CD4-positive, alpha-beta T cell (primary cell): Measurements from ENCODE around the gene PREP. TPM values are rescaled to one million over a fixed set of nuclear protein-coding genes. Genes with fewer than 3 reads are reported as not detected.

ENCODE experiments used
- ATAC-seq: fragments of 200-7000 bp; cut with Tn5 transposase; one replicate; pipeline ENCODE4 v1.10.0; 2022; ENCODE audit warnings: mild to moderate bottlenecking; ENCODE audit not compliant: poor library complexity
- CTCF ChIA-PET: fragments of 350-600 bp; sonication (Branson Sonifier 250); formaldehyde crosslinking; loops from one replicate; lab custom pipeline; 2021; ENCODE audit warnings: antibody characterized with exemption, inconsistent platforms; lab: Charles Lee
- POLR2A ChIA-PET: fragments of 350-600 bp; sonication (Branson Sonifier 250); formaldehyde crosslinking; loops from one replicate; lab custom pipeline; 2021; ENCODE audit warnings: antibody characterized with exemption, inconsistent platforms; lab: Charles Lee
- DNase-seq, 14 experiments: peaks; one replicate each; pipeline ENCODE4 v3.0.0-alpha.2; 2013 to 2020; ENCODE audit warnings: mixed read lengths in 2 of 14
- H3K27ac ChIP-seq, 2 donors: one replicate each; pipeline versions ENCODE4 v1.5.1 to v1.7.0; 2013; ENCODE audit warnings: low read length in 2 of 2, low read depth in 1 of 2, mild to moderate bottlenecking in 1 of 2
- H3K27me3 ChIP-seq, 2 experiments: 1 replicate in 1 of 2; 2 replicates in 1 of 2; pipeline versions ENCODE4 v1.6.1 to v1.7.0; 2013; ENCODE audit warnings: low read length in 2 of 2, control low read depth in 1 of 2, mild to moderate bottlenecking in 1 of 2, moderate library complexity in 1 of 2; ENCODE audit not compliant: insufficient read depth in 2 of 2, control insufficient read depth in 1 of 2
- H3K36me3 ChIP-seq: one replicate; pipeline ENCODE4 v1.6.1; 2013; ENCODE audit warnings: low read length, control low read depth; ENCODE audit not compliant: insufficient read depth
- H3K4me1 ChIP-seq: one replicate; pipeline ENCODE4 v1.6.1; 2013; ENCODE audit warnings: low read length, control low read depth; ENCODE audit not compliant: insufficient read depth
- H3K4me3 ChIP-seq: one replicate; pipeline ENCODE4 v1.5.1; 2013; ENCODE audit warnings: mild to moderate bottlenecking, low read length, moderate library complexity
- H3K9me3 ChIP-seq, 2 experiments: 1 replicate in 1 of 2; 2 replicates in 1 of 2; pipeline versions ENCODE4 v1.6.1 to v1.7.0; 2013; ENCODE audit warnings: low read length in 2 of 2, mild to moderate bottlenecking in 2 of 2, control low read depth in 1 of 2, moderate library complexity in 1 of 2; ENCODE audit not compliant: control insufficient read depth in 1 of 2, insufficient read depth in 1 of 2
- H3K27ac Mint-ChIP-seq: one replicate; pipeline ENCODE4 v1.8.0; 2020; ENCODE audit warnings: mixed read lengths
- H3K27me3 Mint-ChIP-seq: one replicate; pipeline ENCODE4 v1.8.0; 2021; ENCODE audit warnings: mixed read lengths
- H3K36me3 Mint-ChIP-seq: one replicate; pipeline ENCODE4 v1.8.0; 2021; ENCODE audit warnings: low read depth, mixed read lengths
- H3K4me1 Mint-ChIP-seq: one replicate; pipeline ENCODE4 v1.8.0; 2021; ENCODE audit warnings: low read depth, mixed read lengths
- H3K4me3 Mint-ChIP-seq: one replicate; pipeline ENCODE4 v1.8.0; 2020; ENCODE audit warnings: mild to moderate bottlenecking, mixed read lengths
- H3K9me3 Mint-ChIP-seq: one replicate; pipeline ENCODE4 v1.8.0; 2020; ENCODE audit warnings: mixed read lengths
- intact Hi-C, 2 experiments: fragments of 100-400 bp; cut with DNase I in 1 of 2; cut with micrococcal nuclease in 1 of 2; formaldehyde crosslinking; loops; one replicate each; pipeline versions ENCODE4 v1.15.1 to v1.9.0; 2023 to 2025; cut with DNase I, micrococcal nuclease
- total RNA-seq, 174 experiments: library from RNA in 2 of 174; stranded (reverse) in 2 of 174; gene quantifications; one replicate each; pipeline ENCODE4 v1.2.3 and lab custom pipeline; 2021 to 2026
- TF ChIP-seq, protein P1 (sequence below): fragments of 200-600 bp; IDR thresholded peaks from one replicate; pipeline ENCODE4 v1.8.0; 2022; ENCODE audit warnings: antibody characterized with exemption, mild to moderate bottlenecking

PREP gene
- total RNA-seq, 2 experiments from 2014 or later = 14.9 to 15.6 TPM

DNA sequence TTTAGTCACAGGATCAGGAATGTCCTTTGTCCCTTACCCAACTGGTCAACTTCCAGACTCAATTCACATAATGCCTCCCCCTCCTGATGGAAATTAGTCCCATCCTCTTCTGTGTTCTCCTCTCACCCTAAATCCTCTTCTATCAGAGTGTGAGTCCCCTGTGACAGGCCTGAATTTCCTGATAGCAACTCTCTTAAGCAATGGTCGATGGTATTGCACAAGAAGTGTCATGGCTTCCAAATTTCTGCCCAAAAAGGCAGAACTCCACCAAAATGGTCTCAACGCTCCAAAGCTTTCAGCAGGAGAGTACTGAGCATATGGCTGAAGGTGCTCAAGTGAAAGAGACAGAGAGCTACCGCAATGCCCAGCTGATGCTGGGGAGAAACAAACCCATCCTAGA lies 2.4 kb downstream of the PREP start:
- no peaks in the 10 kb centered on the region for H3K9me3 ChIP-seq
- POLR2A ChIA-PET = no interaction called here
- H3K4me3 Mint-ChIP-seq = peak overlapping the region; percentile 39
- H3K36me3 Mint-ChIP-seq = peaks cover 12% of the 10 kb centered on the region
- H3K9me3 Mint-ChIP-seq = no peaks in the 10 kb centered on the region
- DNase-seq (peak in 1 of 14 experiments; percentile 8), ATAC-seq (no peak)
- H3K27ac Mint-ChIP-seq = no peak overlapping the region
- H3K36me3 ChIP-seq = peaks cover 13% of the 10 kb centered on the region
- peaks cover 46% of the 10 kb centered on the region for H3K4me1 ChIP-seq
- no peak overlapping the region for H3K27ac ChIP-seq
- H3K4me1 Mint-ChIP-seq = peaks cover 58% of the 10 kb centered on the region
- CTCF ChIA-PET = interaction anchor here (1.0 kb wide), 1 partner anchor 31 kb away, joined by 3 read pairs; no protein-coding TSS in a partner anchor
- H3K4me3 ChIP-seq = no peak overlapping the region
- intact Hi-C loops = loop anchor here in 1 of 2 experiments (5.0 to 10.0 kb wide), 4 partner anchors 83 to 1627 kb away; partner anchors contain the start of genes MTRES1, QRSL1 and RTN4IP1
- TF ChIP-seq, protein P1, sequence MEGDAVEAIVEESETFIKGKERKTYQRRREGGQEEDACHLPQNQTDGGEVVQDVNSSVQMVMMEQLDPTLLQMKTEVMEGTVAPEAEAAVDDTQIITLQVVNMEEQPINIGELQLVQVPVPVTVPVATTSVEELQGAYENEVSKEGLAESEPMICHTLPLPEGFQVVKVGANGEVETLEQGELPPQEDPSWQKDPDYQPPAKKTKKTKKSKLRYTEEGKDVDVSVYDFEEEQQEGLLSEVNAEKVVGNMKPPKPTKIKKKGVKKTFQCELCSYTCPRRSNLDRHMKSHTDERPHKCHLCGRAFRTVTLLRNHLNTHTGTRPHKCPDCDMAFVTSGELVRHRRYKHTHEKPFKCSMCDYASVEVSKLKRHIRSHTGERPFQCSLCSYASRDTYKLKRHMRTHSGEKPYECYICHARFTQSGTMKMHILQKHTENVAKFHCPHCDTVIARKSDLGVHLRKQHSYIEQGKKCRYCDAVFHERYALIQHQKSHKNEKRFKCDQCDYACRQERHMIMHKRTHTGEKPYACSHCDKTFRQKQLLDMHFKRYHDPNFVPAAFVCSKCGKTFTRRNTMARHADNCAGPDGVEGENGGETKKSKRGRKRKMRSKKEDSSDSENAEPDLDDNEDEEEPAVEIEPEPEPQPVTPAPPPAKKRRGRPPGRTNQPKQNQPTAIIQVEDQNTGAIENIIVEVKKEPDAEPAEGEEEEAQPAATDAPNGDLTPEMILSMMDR = no peak
- no peaks in the 10 kb centered on the region for H3K27me3 Mint-ChIP-seq
- no peaks in the 10 kb centered on the region for H3K27me3 ChIP-seq

DNA sequence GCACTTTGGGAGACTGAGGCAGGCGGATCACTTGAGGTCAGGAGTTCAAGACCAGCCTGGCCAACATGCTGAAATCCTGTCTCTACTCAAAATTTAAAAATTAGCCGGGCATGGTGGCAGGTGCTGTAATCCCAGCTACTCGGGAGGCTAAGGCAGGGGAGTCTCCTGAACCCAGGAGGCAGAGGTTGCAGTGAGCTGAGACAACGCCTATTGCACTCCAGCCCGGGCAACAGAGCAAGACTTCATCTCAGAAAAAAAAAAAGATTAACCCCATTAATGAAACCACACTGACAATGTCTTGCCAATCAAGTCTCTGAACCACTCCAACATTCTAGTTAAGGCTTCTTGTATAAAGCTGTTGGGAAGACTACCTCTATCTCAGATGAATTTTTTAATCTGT lies 4.0 kb downstream of the PREP start:
- ChIA-PET POLR2A (no interaction called here), CTCF (interaction anchor here (0.7 kb wide), 1 partner anchor 829 kb away, joined by 3 read pairs; no protein-coding TSS in a partner anchor)
- intact Hi-C loops = loop anchor here in 1 of 2 experiments (2.0 kb wide), 1 partner anchor 536 kb away; no protein-coding TSS in a partner anchor
- Histone ChIP-seq H3K4me3 (no peak overlapping the region), H3K27ac (no peak overlapping the region), H3K4me1 (peaks cover 42% of the 10 kb centered on the region), H3K27me3 (no peaks in the 10 kb centered on the region), H3K9me3 (no peaks in the 10 kb centered on the region), H3K36me3 (peaks cover 21% of the 10 kb centered on the region)
- no peak for DNase-seq
- Mint-ChIP-seq H3K27ac (peak overlapping the region; percentile 50), H3K4me3 (peak overlapping the region; percentile 61), H3K36me3 (peaks cover 24% of the 10 kb centered on the region), H3K27me3 (no peaks in the 10 kb centered on the region), H3K9me3 (no peaks in the 10 kb centered on the region), H3K4me1 (peaks cover 54% of the 10 kb centered on the region)
- no peak for ATAC-seq
- TF ChIP-seq, protein P1 = no peak

DNA sequence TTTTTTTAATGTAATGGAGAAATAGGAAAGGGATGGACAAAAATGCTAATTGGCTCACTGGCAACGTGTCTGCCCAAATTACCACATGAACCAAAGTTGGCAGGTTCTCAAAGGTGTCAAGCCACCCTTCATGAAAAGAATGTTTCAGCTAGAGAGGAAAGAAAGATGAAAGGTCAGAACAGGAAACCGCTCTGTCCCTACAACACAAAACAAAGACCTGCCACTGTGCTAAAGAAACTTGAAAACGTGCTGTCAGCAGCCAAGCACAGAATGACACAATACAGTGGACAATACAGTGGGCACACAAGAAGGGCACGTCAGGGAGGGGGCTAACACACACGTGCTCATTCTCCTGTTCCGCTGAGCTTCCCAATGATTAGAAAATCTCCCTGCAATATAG lies 4.9 kb downstream of the PREP start:
- ChIA-PET POLR2A (no interaction called here), CTCF (interaction anchor here (1.5 kb wide), 1 partner anchor 42 kb away, joined by 3 read pairs; no protein-coding TSS in a partner anchor)
- intact Hi-C loops = loop anchor here in 1 of 2 experiments (2.0 kb wide), 1 partner anchor 535 kb away; no protein-coding TSS in a partner anchor
- Histone ChIP-seq H3K27ac (no peak overlapping the region), H3K36me3 (peaks cover 22% of the 10 kb centered on the region), H3K9me3 (no peaks in the 10 kb centered on the region), H3K27me3 (no peaks in the 10 kb centered on the region), H3K4me1 (peaks cover 37% of the 10 kb centered on the region), H3K4me3 (no peak overlapping the region)
- DNase-seq = peak in 1 of 14 experiments; percentile 47
- no peaks in the 10 kb centered on the region for H3K9me3 Mint-ChIP-seq
- peaks cover 48% of the 10 kb centered on the region for H3K4me1 Mint-ChIP-seq
- TF ChIP-seq, protein P1 = no peak
- H3K27ac Mint-ChIP-seq = peak overlapping the region; percentile 50
- H3K36me3 Mint-ChIP-seq = peaks cover 24% of the 10 kb centered on the region
- no peak for ATAC-seq
- no peaks in the 10 kb centered on the region for H3K27me3 Mint-ChIP-seq
- peak overlapping the region; percentile 62 for H3K4me3 Mint-ChIP-seq
